Lung (tissue), 12 donors: ENCODE data around the gene ZFP64. TPM values are rescaled to one million over a fixed set of nuclear protein-coding genes. Genes with fewer than 3 reads are reported as not detected.

Source experiments
- ATAC-seq: fragments of 200-7000 bp; cut with Tn5 transposase; one replicate; pipeline ENCODE4 v1.9.1; 2020; ENCODE audit warnings: moderate number of reproducible peaks; ENCODE audit not compliant: insufficient read depth, low FRiP score
- DNase-seq, 3 donors: peaks; one replicate each; pipeline ENCODE4 v3.0.0-alpha.2; 2013 to 2017
- H3K27ac ChIP-seq, 2 donors: one replicate each; pipeline ENCODE4 v1.5.1; 2013; ENCODE audit warnings: mild to moderate bottlenecking in 2 of 2, moderate library complexity in 2 of 2, control low read depth in 1 of 2, inconsistent platforms in 1 of 2, low read depth in 1 of 2, low read length in 1 of 2
- H3K27me3 ChIP-seq, 3 donors: one replicate each; pipeline ENCODE4 v1.5.1; 2013; ENCODE audit warnings: low read length in 2 of 3; ENCODE audit not compliant: control insufficient read depth in 3 of 3, insufficient read depth in 3 of 3
- H3K36me3 ChIP-seq, 4 donors: one replicate each; pipeline ENCODE4 v1.5.1; 2013; ENCODE audit warnings: low read length in 4 of 4, mild to moderate bottlenecking in 1 of 4, moderate library complexity in 1 of 4; ENCODE audit not compliant: control insufficient read depth in 4 of 4, insufficient read depth in 4 of 4
- H3K4me1 ChIP-seq, 5 donors: one replicate each; pipeline ENCODE4 v1.5.1; 2013; ENCODE audit warnings: low read length in 5 of 5, mild to moderate bottlenecking in 2 of 5, moderate library complexity in 1 of 5; ENCODE audit not compliant: control insufficient read depth in 5 of 5, insufficient read depth in 5 of 5
- H3K4me3 ChIP-seq: one replicate; pipeline ENCODE4 v1.5.1; 2013; ENCODE audit warnings: mild to moderate bottlenecking, control low read depth, moderate library complexity
- H3K9ac ChIP-seq, 2 donors: one replicate each; pipeline ENCODE4 v1.5.1; 2013; ENCODE audit warnings: low read length in 2 of 2, control low read depth in 1 of 2; ENCODE audit not compliant: insufficient read depth in 1 of 2
- H3K9me3 ChIP-seq, 4 donors: one replicate each; pipeline ENCODE4 v1.5.1; 2013; ENCODE audit warnings: low read length in 3 of 4, mild to moderate bottlenecking in 1 of 4, moderate library complexity in 1 of 4; ENCODE audit not compliant: control insufficient read depth in 4 of 4, insufficient read depth in 3 of 4
- WGBS, 2 donors: extraction: QIAGEN DNeasy Blood & Tissue Kit; methylation state at CpG; one replicate each; pipeline ENCODE4 v1.1.7; 2013; 5-methylcytosine and 5-hydroxymethylcytosine counted together
- polyA plus RNA-seq, 2 donors: library from polyadenylated mRNA; stranded (reverse); fragments of 200-250 nt; gene quantifications; one replicate each; pipeline ENCODE4 v1.2.1, GENCODE V29; 2013
- total RNA-seq, 2 donors: library from RNA; depleted of rRNA in 1 of 2; stranded (reverse); fragments of >200 nt in 1 of 2; gene quantifications; one replicate each; pipeline ENCODE4 v1.2.1, GENCODE V29; 2014 to 2021
- TF ChIP-seq, protein P1 (sequence below): IDR thresholded peaks from 2 replicates; pipeline ENCODE4 v1.5.1; 2012; ENCODE audit warnings: mild to moderate bottlenecking; ENCODE audit errors: control extremely low read depth, extremely low read depth
- donor health status: control.
- donor health status: control.
- donor health status: Bipolar disorder and iron deficiency.
- donor health status: healthy.
- donor health status: DM: yes; HTN: yes; CAD: no.

ZFP64 gene
- total and polyA plus RNA-seq, 4 donors: 3.1 to 11.5 (median 7.4) TPM

DNA sequence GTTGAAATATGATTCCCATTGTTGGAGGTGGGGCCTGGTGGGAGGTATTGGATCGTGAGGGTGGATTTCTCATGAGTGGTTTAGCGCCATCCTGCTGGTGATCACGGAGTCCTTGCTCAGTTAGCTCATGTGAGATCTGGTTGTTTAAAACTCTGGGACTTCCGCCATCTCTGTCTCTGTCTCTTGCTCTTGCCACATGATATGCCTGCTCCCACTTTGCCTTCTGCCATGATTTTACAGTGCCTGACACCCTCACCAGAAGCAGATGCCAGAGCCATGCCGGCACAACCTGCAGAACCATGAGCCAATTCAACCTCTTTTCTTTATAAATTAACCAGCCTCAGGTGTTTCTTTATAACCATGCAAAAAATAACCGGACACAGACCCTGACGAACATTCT lies 44.7 kb upstream of the ZFP64 start:
- Histone ChIP-seq H3K9ac (no peak overlapping the region), H3K27me3 (no peaks in the 10 kb centered on the region), H3K36me3 (no peaks in the 10 kb centered on the region), H3K27ac (no peak overlapping the region), H3K4me1 (no peaks in the 10 kb centered on the region), H3K4me3 (no peak overlapping the region), H3K9me3 (no peaks in the 10 kb centered on the region)
- WGBS, 2 donors: 94% methylated on average over 7 of the region's 7 CpGs
- ATAC-seq: no peak
- TF ChIP-seq, protein P1, sequence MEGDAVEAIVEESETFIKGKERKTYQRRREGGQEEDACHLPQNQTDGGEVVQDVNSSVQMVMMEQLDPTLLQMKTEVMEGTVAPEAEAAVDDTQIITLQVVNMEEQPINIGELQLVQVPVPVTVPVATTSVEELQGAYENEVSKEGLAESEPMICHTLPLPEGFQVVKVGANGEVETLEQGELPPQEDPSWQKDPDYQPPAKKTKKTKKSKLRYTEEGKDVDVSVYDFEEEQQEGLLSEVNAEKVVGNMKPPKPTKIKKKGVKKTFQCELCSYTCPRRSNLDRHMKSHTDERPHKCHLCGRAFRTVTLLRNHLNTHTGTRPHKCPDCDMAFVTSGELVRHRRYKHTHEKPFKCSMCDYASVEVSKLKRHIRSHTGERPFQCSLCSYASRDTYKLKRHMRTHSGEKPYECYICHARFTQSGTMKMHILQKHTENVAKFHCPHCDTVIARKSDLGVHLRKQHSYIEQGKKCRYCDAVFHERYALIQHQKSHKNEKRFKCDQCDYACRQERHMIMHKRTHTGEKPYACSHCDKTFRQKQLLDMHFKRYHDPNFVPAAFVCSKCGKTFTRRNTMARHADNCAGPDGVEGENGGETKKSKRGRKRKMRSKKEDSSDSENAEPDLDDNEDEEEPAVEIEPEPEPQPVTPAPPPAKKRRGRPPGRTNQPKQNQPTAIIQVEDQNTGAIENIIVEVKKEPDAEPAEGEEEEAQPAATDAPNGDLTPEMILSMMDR: no peak
- no peak for DNase-seq

DNA sequence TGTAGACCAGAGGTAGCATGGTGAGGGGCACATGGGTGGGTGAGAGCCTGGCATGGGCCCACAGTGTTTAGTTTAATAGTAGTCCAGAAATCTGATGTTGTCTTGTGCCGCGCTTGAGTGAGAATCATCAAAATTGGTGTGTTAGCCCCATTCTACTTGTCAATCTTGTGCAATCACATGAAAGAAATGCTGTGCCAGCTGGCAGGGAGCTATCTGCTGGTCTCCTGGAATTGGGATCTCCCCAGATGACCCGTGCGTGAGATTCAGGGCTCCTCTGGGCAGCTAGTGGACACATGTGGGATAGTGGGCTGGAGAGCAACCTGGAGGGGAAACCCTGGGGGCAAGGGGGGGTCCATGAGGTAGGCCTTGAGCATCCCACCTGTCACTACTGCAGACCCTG lies 43.5 kb upstream of the ZFP64 start:
- WGBS, 2 donors: 93 to 94% methylated on average over 4 of the region's 4 CpGs
- DNase-seq (no peak), ATAC-seq (no peak)
- Histone ChIP-seq H3K27ac (no peak overlapping the region), H3K9ac (no peak overlapping the region), H3K36me3 (no peaks in the 10 kb centered on the region), H3K4me3 (no peak overlapping the region), H3K4me1 (peaks cover 0 to 6% (median 0%) of the 10 kb centered on the region in 5 donors), H3K27me3 (no peaks in the 10 kb centered on the region), H3K9me3 (no peaks in the 10 kb centered on the region)
- TF ChIP-seq, protein P1: no peak

DNA sequence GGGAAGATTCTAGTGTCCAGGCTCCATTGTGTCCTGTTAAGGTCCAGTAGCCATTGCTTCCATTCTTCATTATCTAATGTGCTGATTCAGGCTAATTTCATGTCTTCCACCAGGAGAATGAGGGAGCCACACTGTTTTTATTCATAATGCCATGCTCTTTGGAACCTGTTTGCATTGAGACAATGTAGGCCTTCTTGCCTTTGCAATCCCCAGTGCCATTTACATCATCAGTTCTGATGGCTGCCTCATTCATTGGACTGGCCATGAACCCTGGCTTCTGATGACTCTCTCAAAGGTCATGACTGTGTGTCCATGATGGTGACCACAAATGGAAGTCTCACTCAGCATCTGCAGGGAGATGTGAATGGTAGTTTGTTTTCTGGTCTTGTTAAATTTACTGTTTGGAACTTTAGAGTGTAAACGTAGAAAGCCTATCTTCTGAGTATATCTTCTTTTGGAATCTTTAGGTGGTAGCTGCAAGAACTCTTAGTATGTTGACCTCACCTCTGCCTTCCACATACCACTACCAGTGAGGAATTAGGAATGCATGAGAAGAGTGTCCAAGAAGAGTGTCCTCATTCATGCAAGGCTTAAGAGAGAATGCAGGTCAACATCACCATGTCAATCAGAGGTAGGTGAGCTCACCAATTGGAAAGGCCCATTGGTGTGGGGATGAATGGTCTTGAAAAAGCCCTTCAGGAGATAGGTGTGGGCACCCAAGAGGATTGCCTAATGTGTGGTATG lies 42.9 kb upstream of the ZFP64 start:
- whole genome bisulfite sequencing, 2 donors: 78 to 97% methylated on average over 1 of the region's 1 CpG

More for the DNA sequence above, 42.9 kb upstream of the ZFP64 start:
- DNase-seq (no peak), ATAC-seq (no peak)
- Histone ChIP-seq H3K9ac (no peak overlapping the region), H3K4me1 (peaks cover 0 to 6% (median 0%) of the 10 kb centered on the region in 5 donors), H3K36me3 (no peaks in the 10 kb centered on the region), H3K4me3 (no peak overlapping the region), H3K27ac (no peak overlapping the region), H3K9me3 (no peaks in the 10 kb centered on the region), H3K27me3 (no peaks in the 10 kb centered on the region)
- TF ChIP-seq, protein P1: no peak
